KMS-11 (cell line): Measurements from ENCODE around the gene GNB1L.

ENCODE experiments used
- H2AFZ ChIP-seq: fragments of 200-600 bp; sonication (generic); 2 replicates; pipeline ENCODE4 v1.6.1; 2016; ENCODE audit warnings: antibody characterized with exemption, mixed run types, low read depth
- H3K27ac ChIP-seq: fragments of 200-600 bp; sonication (generic); 2 replicates; pipeline ENCODE4 v1.6.1; 2016; ENCODE audit warnings: mild to moderate bottlenecking, mixed run types
- H3K27me3 ChIP-seq: fragments of 200-600 bp; sonication (generic); 2 replicates; pipeline ENCODE4 v1.6.1; 2017; ENCODE audit warnings: mild to moderate bottlenecking, low read depth, mixed run types, moderate library complexity; ENCODE audit not compliant: insufficient read depth
- H3K36me3 ChIP-seq: fragments of 200-600 bp; sonication (generic); 2 replicates; pipeline ENCODE4 v1.6.1; 2017; ENCODE audit warnings: mild to moderate bottlenecking, mixed run types; ENCODE audit not compliant: insufficient read depth
- H3K4me1 ChIP-seq: fragments of 200-600 bp; sonication (generic); 2 replicates; pipeline ENCODE4 v1.6.1; 2016; ENCODE audit warnings: mild to moderate bottlenecking, low read depth, mixed run types; ENCODE audit not compliant: poor library complexity, severe bottlenecking
- H3K4me2 ChIP-seq: fragments of 200-600 bp; sonication (generic); 2 replicates; pipeline ENCODE4 v1.7.0; 2016; ENCODE audit warnings: mild to moderate bottlenecking, mixed run types
- H3K4me3 ChIP-seq: fragments of 200-600 bp; sonication (generic); IDR thresholded peaks from 2 replicates; pipeline ENCODE4 v1.6.1; 2017; ENCODE audit warnings: low read depth, low read length, mixed read lengths; ENCODE audit not compliant: insufficient read depth
- H3K79me2 ChIP-seq: fragments of 200-600 bp; sonication (generic); 2 replicates; pipeline ENCODE4 v1.6.1; 2016; ENCODE audit warnings: low read depth, mixed run types; ENCODE audit not compliant: insufficient read depth
- H3K9ac ChIP-seq: fragments of 200-600 bp; sonication (generic); 2 replicates; pipeline ENCODE4 v1.6.1; 2016; ENCODE audit warnings: mild to moderate bottlenecking, mixed run types
- H4K20me1 ChIP-seq: fragments of 200-600 bp; sonication (generic); 2 replicates; pipeline ENCODE4 v1.6.1; 2016; ENCODE audit warnings: mild to moderate bottlenecking, mixed run types; ENCODE audit not compliant: insufficient read depth
- CTCF ChIP-seq: fragments of 200-600 bp; sonication (generic); conservative IDR thresholded peaks from 2 replicates; pipeline ENCODE4 v1.6.1; 2017; ENCODE audit warnings: low read depth, mild to moderate bottlenecking, antibody characterized with exemption, low read length, moderate library complexity, mixed read lengths

Gene GNB1L

GRCh38 chr22:19864538-19865106 lies 9.9 kb upstream of the GNB1L start:
- no peak overlapping the region for H2AFZ ChIP-seq
- no peak overlapping the region for H3K4me2 ChIP-seq
- no peaks in the 10 kb centered on the region for H3K4me1 ChIP-seq
- H3K27ac ChIP-seq = no peak overlapping the region
- no peak overlapping the region for H3K9ac ChIP-seq
- H4K20me1 ChIP-seq = no peaks in the 10 kb centered on the region
- H3K27me3 ChIP-seq = no peaks in the 10 kb centered on the region
- no peak for TF ChIP-seq CTCF
- no peaks in the 10 kb centered on the region for H3K36me3 ChIP-seq
- H3K79me2 ChIP-seq = no peaks in the 10 kb centered on the region
- no peak overlapping the region for H3K4me3 ChIP-seq

DNA sequence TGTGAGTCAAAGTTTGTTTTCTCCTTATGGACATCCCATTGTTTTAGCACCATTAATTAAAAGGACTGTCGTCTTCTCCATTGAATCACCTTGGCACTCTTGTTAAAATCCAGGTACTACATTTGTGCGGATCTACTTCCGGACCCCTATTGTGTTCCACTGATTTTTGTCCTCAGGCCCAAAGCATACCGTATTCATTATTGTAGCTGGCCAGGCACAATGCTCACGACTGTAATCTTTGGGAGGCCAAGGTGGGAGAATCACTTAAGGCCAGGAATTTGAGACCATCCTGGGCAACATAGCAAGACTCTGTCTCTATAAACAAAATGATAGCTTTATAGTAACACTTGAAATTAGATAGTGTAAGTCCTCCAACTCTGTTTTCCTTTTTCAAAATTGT lies 8.9 kb upstream of the GNB1L start:
- TF ChIP-seq CTCF = no peak
- Histone ChIP-seq H3K79me2 (no peaks in the 10 kb centered on the region), H3K36me3 (no peaks in the 10 kb centered on the region), H3K4me3 (no peak overlapping the region), H3K4me2 (no peak overlapping the region), H4K20me1 (no peaks in the 10 kb centered on the region), H2AFZ (no peak overlapping the region), H3K9ac (no peak overlapping the region), H3K27ac (no peak overlapping the region), H3K4me1 (no peaks in the 10 kb centered on the region), H3K27me3 (no peaks in the 10 kb centered on the region)

- Histone ChIP-seq H3K36me3 (no peaks in the 10 kb centered on the region), H3K4me3 (no peak overlapping the region), H3K27me3 (no peaks in the 10 kb centered on the region), H3K27ac (no peak overlapping the region), H3K4me2 (no peak overlapping the region), H3K4me1 (no peaks in the 10 kb centered on the region), H3K9ac (no peak overlapping the region), H2AFZ (no peak overlapping the region), H4K20me1 (no peaks in the 10 kb centered on the region), H3K79me2 (no peaks in the 10 kb centered on the region)
- TF ChIP-seq CTCF = no peak
Measured at GRCh38 chr22:19862619-19863246, 8.1 kb upstream of the GNB1L start.

GRCh38 chr22:19859861-19860510 lies 5.3 kb upstream of the GNB1L start:
- no peak for TF ChIP-seq CTCF
- H2AFZ ChIP-seq = no peak overlapping the region
- no peak overlapping the region for H3K9ac ChIP-seq
- no peaks in the 10 kb centered on the region for H3K36me3 ChIP-seq
- H3K27ac ChIP-seq = no peak overlapping the region
- H3K79me2 ChIP-seq = peaks cover 20% of the 10 kb centered on the region; the same call in 1 of the 2 replicates
- no peak overlapping the region for H3K4me2 ChIP-seq
- H3K4me3 ChIP-seq = no peak overlapping the region
- no peaks in the 10 kb centered on the region for H3K27me3 ChIP-seq
- peaks cover 10% of the 10 kb centered on the region for H3K4me1 ChIP-seq
- H4K20me1 ChIP-seq = no peaks in the 10 kb centered on the region
